HG03575 (cell line): ENCODE measurements around the gene CUX1.

ENCODE experiments used
- ATAC-seq: cut with Tn5 transposase; IDR thresholded peaks from one replicate; pipeline ENCODE4 v1.9.1; 2021; ENCODE audit not compliant: unreplicated experiment, insufficient number of reproducible peaks, low FRiP score; ENCODE audit errors: extremely low read depth

The CUX1 gene

GRCh38 chr7:101960323-101960722, 142.9 kb downstream of the CUX1 start:
- no peak for ATAC-seq

- no peak for ATAC-seq
These were observed 143.7 kb downstream of the CUX1 start for GRCh38 chr7:101960985-101961708.

GRCh38 chr7:101961811-101962210, 144.4 kb downstream of the CUX1 start:
- no peak for ATAC-seq

- no peak for ATAC-seq
These were observed 146.3 kb downstream of the CUX1 start for GRCh38 chr7:101963693-101964092.

- ATAC-seq, result no peak
These were observed 147.4 kb downstream of the CUX1 start for GRCh38 chr7:101964680-101965452.

- ATAC-seq, result no peak
These were observed 151.5 kb downstream of the CUX1 start for GRCh38 chr7:101968720-101969466.

GRCh38 chr7:101969997-101970585, 152.7 kb downstream of the CUX1 start:
- ATAC-seq, result no peak

- no peak for ATAC-seq
These were observed 153.4 kb downstream of the CUX1 start for GRCh38 chr7:101970801-101971200.

- ATAC-seq, result no peak
These were observed 154.0 kb downstream of the CUX1 start for GRCh38 chr7:101971457-101971856.

GRCh38 chr7:101972627-101973026, 155.2 kb downstream of the CUX1 start:
- ATAC-seq, result no peak

- no peak for ATAC-seq
These were observed 155.7 kb downstream of the CUX1 start for GRCh38 chr7:101973130-101973529.

- ATAC-seq, result no peak
These were observed 157.0 kb downstream of the CUX1 start for GRCh38 chr7:101974393-101974792.

- ATAC-seq, result no peak
These were observed 157.6 kb downstream of the CUX1 start for GRCh38 chr7:101975046-101975445.

GRCh38 chr7:101976411-101976810, 159.0 kb downstream of the CUX1 start:
- no peak for ATAC-seq

GRCh38 chr7:101977249-101977648, 159.8 kb downstream of the CUX1 start:
- no peak for ATAC-seq

- no peak for ATAC-seq
These were observed 161.3 kb downstream of the CUX1 start for GRCh38 chr7:101978683-101979082.

GRCh38 chr7:101983147-101983811, 165.9 kb downstream of the CUX1 start:
- ATAC-seq, result no peak

GRCh38 chr7:101984133-101984879, 166.9 kb downstream of the CUX1 start:
- no peak for ATAC-seq
